CD4-positive, alpha-beta T cell (primary cell): ENCODE results near the gene TPRN. TPM values are rescaled to one million over a fixed set of nuclear protein-coding genes. Genes with fewer than 3 reads are reported as not detected.

Experiments used
- ATAC-seq: fragments of 200-7000 bp; cut with Tn5 transposase; one replicate; pipeline ENCODE4 v1.10.0; 2022; ENCODE audit warnings: mild to moderate bottlenecking; ENCODE audit not compliant: poor library complexity
- CTCF ChIA-PET: fragments of 350-600 bp; sonication (Branson Sonifier 250); formaldehyde crosslinking; loops from one replicate; lab custom pipeline; 2021; ENCODE audit warnings: antibody characterized with exemption, inconsistent platforms; lab: Charles Lee
- POLR2A ChIA-PET: fragments of 350-600 bp; sonication (Branson Sonifier 250); formaldehyde crosslinking; loops from one replicate; lab custom pipeline; 2021; ENCODE audit warnings: antibody characterized with exemption, inconsistent platforms; lab: Charles Lee
- DNase-seq, 14 experiments: peaks; one replicate each; pipeline ENCODE4 v3.0.0-alpha.2; 2013 to 2020; ENCODE audit warnings: mixed read lengths in 2 of 14
- H3K27ac ChIP-seq, 2 donors: one replicate each; pipeline versions ENCODE4 v1.5.1 to v1.7.0; 2013; ENCODE audit warnings: low read length in 2 of 2, low read depth in 1 of 2, mild to moderate bottlenecking in 1 of 2
- H3K27me3 ChIP-seq, 2 experiments: 1 replicate in 1 of 2; 2 replicates in 1 of 2; pipeline versions ENCODE4 v1.6.1 to v1.7.0; 2013; ENCODE audit warnings: low read length in 2 of 2, control low read depth in 1 of 2, mild to moderate bottlenecking in 1 of 2, moderate library complexity in 1 of 2; ENCODE audit not compliant: insufficient read depth in 2 of 2, control insufficient read depth in 1 of 2
- H3K36me3 ChIP-seq: one replicate; pipeline ENCODE4 v1.6.1; 2013; ENCODE audit warnings: low read length, control low read depth; ENCODE audit not compliant: insufficient read depth
- H3K4me1 ChIP-seq: one replicate; pipeline ENCODE4 v1.6.1; 2013; ENCODE audit warnings: low read length, control low read depth; ENCODE audit not compliant: insufficient read depth
- H3K4me3 ChIP-seq: one replicate; pipeline ENCODE4 v1.5.1; 2013; ENCODE audit warnings: mild to moderate bottlenecking, low read length, moderate library complexity
- H3K9me3 ChIP-seq, 2 experiments: 1 replicate in 1 of 2; 2 replicates in 1 of 2; pipeline versions ENCODE4 v1.6.1 to v1.7.0; 2013; ENCODE audit warnings: low read length in 2 of 2, mild to moderate bottlenecking in 2 of 2, control low read depth in 1 of 2, moderate library complexity in 1 of 2; ENCODE audit not compliant: control insufficient read depth in 1 of 2, insufficient read depth in 1 of 2
- H3K27ac Mint-ChIP-seq: one replicate; pipeline ENCODE4 v1.8.0; 2020; ENCODE audit warnings: mixed read lengths
- H3K27me3 Mint-ChIP-seq: one replicate; pipeline ENCODE4 v1.8.0; 2021; ENCODE audit warnings: mixed read lengths
- H3K36me3 Mint-ChIP-seq: one replicate; pipeline ENCODE4 v1.8.0; 2021; ENCODE audit warnings: low read depth, mixed read lengths
- H3K4me1 Mint-ChIP-seq: one replicate; pipeline ENCODE4 v1.8.0; 2021; ENCODE audit warnings: low read depth, mixed read lengths
- H3K4me3 Mint-ChIP-seq: one replicate; pipeline ENCODE4 v1.8.0; 2020; ENCODE audit warnings: mild to moderate bottlenecking, mixed read lengths
- H3K9me3 Mint-ChIP-seq: one replicate; pipeline ENCODE4 v1.8.0; 2020; ENCODE audit warnings: mixed read lengths
- CTCF ChIP-seq: fragments of 200-600 bp; IDR thresholded peaks from one replicate; pipeline ENCODE4 v1.8.0; 2022; ENCODE audit warnings: antibody characterized with exemption, mild to moderate bottlenecking
- intact Hi-C, 2 experiments: fragments of 100-400 bp; cut with DNase I in 1 of 2; cut with micrococcal nuclease in 1 of 2; formaldehyde crosslinking; loops; one replicate each; pipeline versions ENCODE4 v1.15.1 to v1.9.0; 2023 to 2025; cut with DNase I, micrococcal nuclease
- total RNA-seq, 174 experiments: library from RNA in 2 of 174; stranded (reverse) in 2 of 174; gene quantifications; one replicate each; pipeline ENCODE4 v1.2.3 and lab custom pipeline; 2021 to 2026

The TPRN gene
- total RNA-seq, 2 experiments from 2014 or later = 6.1 to 8.6 TPM

GRCh38 chr9:137191245-137191644 lies 9.3 kb downstream of the TPRN start:
- ChIA-PET CTCF (interaction anchor here (0.5 kb wide), 1 partner anchor 61 kb away, joined by 3 read pairs; no protein-coding TSS in a partner anchor), POLR2A (interaction anchor here (0.8 to 1.3 kb wide), 2 partner anchors 10 to 33 kb away, joined by 3 read pairs; no protein-coding TSS in a partner anchor)

GRCh38 chr9:137190315-137190856 lies 10.2 kb downstream of the TPRN start:
- H3K27ac ChIP-seq = peak overlapping the region in 1 of 2 donors; percentile 86

More at GRCh38 chr9:137191245-137191644, 9.3 kb downstream of the TPRN start:
- H3K36me3 Mint-ChIP-seq = peaks cover 31% of the 10 kb centered on the region
- no peak for TF ChIP-seq CTCF
- no peaks in the 10 kb centered on the region for H3K27me3 ChIP-seq
- no peaks in the 10 kb centered on the region for H3K27me3 Mint-ChIP-seq
- H3K9me3 Mint-ChIP-seq = no peaks in the 10 kb centered on the region
- intact Hi-C loops = no loop called here
- H3K27ac ChIP-seq = no peak overlapping the region
- H3K4me3 ChIP-seq = no peak overlapping the region
- H3K4me1 ChIP-seq = peaks cover 39% of the 10 kb centered on the region
- H3K4me1 Mint-ChIP-seq = peaks cover 25% of the 10 kb centered on the region
- ATAC-seq = no peak
- H3K4me3 Mint-ChIP-seq = no peak overlapping the region
- DNase-seq = no peak
- peak overlapping the region; percentile 67 for H3K27ac Mint-ChIP-seq
- H3K36me3 ChIP-seq = peaks cover 25% of the 10 kb centered on the region
- no peaks in the 10 kb centered on the region for H3K9me3 ChIP-seq

More at GRCh38 chr9:137190315-137190856, 10.2 kb downstream of the TPRN start:
- Histone ChIP-seq H3K27me3 (no peaks in the 10 kb centered on the region), H3K36me3 (peaks cover 30% of the 10 kb centered on the region), H3K4me3 (no peak overlapping the region), H3K9me3 (no peaks in the 10 kb centered on the region), H3K4me1 (peaks cover 46% of the 10 kb centered on the region)
- ATAC-seq = no peak
- H3K4me3 Mint-ChIP-seq = peak overlapping the region; percentile 94
- POLR2A ChIA-PET = interaction anchor here (1.3 to 3.5 kb wide), 3 partner anchors 33 to 50 kb away, joined by 3 to 22 read pairs (median 17); partner anchors contain the start of genes RNF208 and TUBB4B
- H3K27ac Mint-ChIP-seq = peak overlapping the region; percentile 67
- no peak for DNase-seq
- peaks cover 25% of the 10 kb centered on the region for H3K4me1 Mint-ChIP-seq
- H3K36me3 Mint-ChIP-seq = peaks cover 37% of the 10 kb centered on the region
- intact Hi-C loops = no loop called here
- CTCF ChIA-PET = interaction anchor here (1.2 to 2.8 kb wide), 3 partner anchors 10 to 155 kb away, joined by 3 to 9 read pairs (median 6); partner anchors contain the start of gene TPRN
- H3K9me3 Mint-ChIP-seq = no peaks in the 10 kb centered on the region
- H3K27me3 Mint-ChIP-seq = no peaks in the 10 kb centered on the region
- no peak for TF ChIP-seq CTCF
